ENCODE measurements around the gene CFAP97D2.
"Not testable (repeated sequence)": the region's sequence is repeated elsewhere in the genome, so short reads cannot be mapped to it uniquely, and the experiment has no call there.

The CFAP97D2 gene

DNA sequence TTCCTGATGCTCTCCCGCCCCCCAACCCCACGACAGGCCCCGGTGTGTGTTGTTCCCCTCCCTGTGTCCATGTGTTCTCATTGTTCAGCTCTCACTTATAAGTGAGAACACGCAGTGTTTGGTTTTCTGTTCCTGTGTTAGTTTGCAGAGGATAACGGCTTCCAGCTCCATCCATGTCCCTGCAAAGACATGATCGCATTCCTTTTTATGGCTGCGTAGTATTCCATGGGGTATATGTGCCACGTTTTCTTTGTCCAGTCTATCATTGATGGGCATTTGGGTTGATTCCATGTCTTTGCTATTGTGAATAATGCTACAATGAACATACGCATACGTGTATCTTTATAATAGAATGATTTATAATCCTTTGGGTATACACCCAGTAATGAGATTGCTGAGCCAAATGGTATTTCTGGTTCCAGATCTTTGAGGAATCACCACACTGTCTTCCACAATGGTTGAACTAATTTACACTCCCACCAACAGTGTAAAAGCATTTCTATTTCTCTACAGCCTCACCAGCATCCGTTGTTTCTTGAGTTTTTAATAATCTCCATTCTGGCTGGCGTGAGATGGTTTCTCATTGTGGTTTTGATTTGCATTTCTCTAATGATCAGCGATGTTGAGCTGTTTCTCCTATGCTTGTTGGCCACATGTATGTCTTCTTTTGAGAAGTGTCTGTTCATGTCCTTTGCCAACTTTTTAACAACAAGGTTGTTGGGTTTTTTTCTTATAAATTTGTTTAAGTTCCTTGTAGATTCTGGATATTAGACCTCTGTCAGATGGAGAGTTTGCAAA lies 20.0 kb upstream of the CFAP97D2 start:
- DNase-seq = not testable (repeated sequence)

DNA sequence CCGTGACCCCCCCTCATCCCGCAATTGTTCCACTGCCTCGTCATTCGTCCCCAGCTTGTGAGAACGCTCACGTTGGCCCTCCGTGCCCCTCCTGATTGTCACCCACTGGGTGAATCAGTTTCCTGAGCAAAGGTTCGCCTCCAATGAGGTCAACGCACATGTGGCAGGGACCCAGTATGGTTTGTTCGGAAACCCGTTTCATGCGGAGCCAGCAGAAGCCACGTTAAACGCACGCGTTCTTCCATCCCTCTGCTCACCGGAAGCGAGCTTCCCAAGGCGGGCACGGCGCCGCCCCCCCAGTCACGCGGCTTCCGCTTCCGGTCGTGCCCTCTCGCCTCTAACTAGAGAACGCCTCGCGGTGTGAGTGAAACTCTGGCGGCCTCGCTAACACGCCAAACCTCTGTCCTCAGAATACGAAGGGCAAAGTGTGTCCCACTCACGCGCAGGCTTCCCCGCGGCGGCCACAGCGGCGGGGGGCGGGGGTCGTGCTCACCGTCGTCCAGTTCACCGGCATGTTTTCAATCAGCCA lies 18.0 kb upstream of the CFAP97D2 start:
- DNase-seq = no peak

DNA sequence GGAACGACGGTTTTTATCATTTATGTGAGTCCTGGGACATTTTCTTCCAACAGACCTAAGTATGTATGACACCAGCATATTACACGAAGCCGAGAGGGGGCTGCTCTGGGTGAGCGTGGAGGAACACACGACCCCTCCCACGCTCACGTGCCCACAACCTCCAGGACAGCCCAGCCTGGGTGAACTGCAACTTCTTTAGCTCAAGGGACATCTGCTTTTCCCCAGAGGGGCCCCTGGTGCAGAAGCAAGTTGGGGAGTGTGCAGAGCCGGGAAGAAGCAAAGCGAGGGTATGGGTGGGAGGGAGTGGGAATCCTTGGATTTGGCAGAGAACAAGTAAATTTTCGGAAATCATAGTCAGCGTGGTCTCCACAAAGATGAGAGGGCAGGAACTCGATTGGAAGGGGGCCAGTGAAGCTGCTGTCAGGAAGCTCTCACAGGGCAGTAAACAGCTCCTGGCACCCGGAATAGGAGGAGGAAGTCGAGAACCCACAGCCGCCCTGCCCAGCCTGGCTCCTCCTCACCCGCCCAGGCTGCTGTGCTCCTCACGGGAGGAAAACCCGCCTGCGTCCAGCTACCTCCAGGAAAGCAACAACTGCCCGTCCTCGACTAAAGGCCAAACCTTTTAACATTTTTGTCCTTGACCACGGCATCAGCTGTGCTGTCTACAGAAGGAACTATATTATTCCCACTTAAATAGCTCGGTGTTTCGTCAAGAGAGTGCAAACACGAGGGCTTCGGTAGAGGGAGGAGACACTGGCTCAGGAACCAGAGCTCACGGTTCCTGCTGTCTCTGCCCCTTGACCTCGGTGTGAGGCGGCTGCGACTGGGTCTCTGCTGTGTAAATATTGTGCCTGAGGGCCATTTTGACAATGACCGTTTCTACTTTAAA lies 17.2 kb upstream of the CFAP97D2 start:
- DNase-seq = no peak

DNA sequence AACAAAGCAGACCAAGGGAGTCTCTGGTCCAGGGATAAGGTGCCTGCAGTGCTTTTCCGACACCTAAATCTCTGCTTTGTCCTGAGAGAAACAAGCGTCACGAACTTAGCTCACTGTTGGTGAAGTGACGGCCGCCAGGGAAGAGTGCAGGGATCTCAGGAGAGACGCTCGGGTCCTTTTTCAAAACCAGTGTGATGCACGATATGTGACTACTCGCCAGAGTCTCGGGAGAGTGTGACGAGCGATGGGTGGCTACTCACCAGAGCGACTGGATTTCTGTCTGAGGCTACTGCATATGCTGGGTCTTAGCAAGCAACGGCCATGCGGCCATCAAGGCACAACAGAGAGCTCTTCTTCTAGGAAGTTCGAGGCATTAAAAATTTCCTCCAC lies 16.5 kb upstream of the CFAP97D2 start:
- no peak for DNase-seq

DNA sequence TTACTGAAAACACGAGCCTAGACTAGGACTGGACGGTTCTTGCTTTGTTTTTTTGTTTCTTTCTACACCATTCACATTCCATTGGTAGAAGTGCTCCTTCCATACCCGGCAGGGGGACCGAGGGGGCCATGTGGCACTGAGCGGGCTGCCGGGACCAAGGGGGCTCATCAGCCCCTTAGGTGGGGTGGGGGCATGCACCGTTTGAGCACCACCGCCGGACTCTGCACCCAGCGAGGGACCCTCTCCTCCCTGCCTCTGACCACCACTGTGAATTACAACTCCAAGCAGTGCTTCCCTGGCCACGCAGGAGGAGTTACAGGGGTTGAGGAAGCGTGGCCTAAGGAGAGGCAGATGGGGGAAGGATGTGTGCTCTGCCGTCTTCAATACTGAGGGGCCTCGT lies 15.0 kb upstream of the CFAP97D2 start:
- DNase-seq = no peak

DNA sequence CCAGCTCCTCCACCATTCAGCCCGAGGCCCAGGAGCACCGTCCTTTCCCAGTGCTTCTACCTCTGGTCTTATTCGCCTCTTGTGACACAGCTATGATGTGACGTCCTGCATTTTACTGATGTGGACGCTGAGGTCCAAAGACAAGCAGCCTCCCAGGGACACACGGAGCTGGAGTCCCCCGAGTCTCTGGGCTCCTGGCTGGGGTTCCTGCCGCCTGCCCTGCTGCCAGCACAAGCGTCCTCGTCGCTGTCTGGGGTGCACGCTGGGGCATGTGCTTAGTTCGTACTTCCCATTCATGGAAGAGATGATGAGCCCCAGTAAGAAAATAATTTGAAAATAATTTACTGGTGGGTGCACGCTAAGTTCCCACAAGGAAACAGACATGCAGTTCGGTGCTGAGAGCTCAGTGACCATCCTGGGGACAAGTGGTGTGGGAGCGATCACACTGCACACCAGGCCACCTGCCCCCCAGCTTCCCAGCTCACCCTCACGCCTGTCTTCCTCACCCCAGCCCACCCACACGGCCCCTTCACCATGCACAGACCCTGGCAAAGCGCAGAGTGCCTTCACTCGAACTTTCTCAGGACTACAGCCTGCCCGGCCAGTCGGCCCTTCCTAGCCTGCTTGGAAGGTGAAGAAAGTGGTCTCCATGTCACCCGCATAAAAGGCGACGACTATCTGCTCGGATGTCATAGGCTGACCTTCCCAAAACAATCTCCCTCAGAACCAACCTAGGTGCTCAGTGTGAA lies 14.2 kb upstream of the CFAP97D2 start:
- DNase-seq = no peak

DNA sequence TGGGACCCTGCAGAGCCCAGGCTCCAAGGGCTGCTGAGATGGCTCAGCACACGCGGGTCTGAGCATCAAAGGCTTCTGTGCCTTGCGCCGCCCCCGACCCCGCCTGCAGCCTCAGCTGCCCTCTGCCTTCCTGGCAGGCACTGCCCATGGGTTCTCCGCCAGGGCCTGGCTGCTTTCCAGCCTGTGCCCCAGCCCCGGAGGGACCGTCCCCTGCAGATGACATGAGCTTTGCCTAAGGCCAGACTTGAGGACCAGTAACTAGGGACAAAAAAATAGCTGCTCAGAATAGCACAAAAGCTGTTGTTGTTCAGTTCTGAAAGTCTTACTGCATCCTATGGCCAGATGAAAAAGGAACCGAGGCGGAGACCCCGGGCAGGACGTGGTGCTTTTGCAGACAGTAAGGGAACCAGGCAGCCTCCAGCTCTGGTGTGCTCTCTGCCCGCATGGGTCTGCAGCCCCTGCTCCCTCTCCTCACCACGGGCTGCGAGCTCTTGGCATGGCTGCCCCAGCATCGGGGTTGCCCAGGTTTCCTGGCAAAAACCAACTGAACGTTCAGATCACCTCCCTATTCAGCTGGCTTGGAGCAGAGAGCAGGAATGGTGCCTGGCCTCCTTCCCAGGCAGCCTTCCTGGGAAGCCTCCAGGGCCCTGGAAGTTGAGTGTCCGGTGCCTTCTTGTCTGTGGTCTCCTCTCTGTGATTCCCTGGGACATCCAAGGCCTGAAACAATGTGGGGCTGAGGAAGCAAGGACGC lies 12.5 kb upstream of the CFAP97D2 start:
- no peak for DNase-seq

DNA sequence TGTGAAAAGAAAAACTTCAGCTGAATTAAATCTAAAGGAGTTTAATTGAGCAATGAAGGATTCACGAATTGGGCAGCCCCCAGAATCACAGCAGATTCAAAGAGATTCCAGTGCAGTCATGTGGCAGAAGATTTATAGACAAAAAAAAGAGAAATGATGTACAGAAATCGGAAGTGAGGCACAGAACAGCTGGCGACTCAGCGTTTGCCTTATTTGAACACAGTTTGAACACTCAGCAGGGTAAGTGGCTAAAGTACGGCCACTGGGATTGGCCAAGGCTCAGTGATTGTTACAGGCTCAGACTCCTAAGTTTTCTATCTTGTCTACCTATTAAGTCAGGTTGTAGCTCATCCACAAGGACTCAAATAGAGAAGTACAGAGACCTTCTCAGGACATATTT lies 11.6 kb upstream of the CFAP97D2 start:
- DNase-seq = no peak

DNA sequence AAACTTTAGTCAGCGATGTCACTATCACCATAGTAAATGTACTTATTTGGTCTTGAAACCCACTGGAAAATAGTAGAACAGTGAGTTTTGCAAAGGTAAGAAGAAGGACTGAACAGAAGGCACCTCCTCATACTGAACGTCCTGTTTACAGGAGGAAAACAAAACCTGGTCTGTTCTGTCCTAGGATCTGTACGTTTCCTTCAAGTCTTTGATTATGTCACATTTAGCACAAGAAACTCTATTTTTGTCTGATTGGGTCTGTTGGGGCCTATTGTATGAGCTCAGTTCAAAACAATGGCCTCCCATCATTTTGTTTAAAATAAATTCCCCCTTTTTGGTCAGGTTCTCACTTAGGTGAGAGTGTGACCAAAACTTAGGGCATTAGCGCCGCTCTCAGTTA lies 11.2 kb upstream of the CFAP97D2 start:
- DNase-seq = no peak

DNA sequence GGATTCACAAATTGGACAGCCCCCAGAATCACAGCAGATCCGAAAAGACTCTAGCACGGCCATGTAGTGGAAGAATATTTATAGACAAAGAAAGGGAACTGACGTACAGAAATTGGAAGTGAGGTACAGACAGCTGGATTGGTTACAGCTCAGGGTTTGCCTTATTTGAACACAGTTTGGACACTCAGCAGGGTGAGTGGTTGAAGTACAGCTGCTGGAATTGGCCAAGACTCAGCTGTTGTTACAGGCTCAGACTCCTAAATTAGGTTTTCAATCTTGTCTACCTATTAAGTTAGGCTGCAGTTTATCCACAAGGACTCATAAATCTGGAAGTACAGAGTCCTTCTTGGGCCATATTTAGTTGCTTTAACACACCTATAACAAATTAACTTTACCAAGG lies 5.8 kb upstream of the CFAP97D2 start:
- no peak for DNase-seq

DNA sequence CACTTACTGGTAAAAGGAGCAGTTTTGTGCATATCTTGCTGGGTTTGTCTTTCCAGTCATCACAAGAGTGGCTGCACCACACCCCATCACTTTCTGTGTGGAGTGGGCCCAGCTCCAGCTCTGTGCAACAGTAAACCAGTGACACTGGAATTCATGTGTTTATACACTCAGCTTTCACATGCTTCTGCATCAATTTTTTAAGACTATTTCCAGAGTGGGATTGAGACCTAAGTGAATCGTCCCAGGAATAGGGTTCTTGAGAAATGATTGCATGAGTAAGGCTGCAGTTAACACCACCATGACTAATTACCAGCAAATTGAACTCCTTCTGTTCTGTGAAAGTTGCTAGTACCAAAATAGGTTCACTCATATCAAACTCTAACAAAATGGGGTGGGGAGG lies 5.3 kb upstream of the CFAP97D2 start:
- no peak for DNase-seq

DNA sequence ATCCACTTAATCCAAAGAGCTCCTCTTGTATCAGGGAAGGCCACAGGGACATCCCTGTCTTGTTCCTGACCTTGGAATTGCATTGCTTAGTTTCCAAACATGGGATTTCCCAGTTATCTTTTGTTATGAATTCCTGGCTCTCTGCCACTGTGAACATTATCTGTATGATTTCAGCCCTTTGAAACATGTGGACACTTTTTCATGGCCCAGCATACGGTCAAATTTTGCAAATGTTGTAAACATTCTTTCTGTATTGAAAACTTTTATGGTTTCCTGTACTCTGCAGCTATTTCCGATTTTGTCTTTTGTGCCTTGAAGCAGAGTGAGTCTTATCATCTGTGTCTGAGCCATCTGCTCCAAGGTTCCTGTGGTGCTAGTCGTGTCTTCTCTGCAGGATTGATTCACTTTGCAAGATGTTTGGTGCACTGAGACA lies 4.5 kb upstream of the CFAP97D2 start:
- no peak for DNase-seq

DNA sequence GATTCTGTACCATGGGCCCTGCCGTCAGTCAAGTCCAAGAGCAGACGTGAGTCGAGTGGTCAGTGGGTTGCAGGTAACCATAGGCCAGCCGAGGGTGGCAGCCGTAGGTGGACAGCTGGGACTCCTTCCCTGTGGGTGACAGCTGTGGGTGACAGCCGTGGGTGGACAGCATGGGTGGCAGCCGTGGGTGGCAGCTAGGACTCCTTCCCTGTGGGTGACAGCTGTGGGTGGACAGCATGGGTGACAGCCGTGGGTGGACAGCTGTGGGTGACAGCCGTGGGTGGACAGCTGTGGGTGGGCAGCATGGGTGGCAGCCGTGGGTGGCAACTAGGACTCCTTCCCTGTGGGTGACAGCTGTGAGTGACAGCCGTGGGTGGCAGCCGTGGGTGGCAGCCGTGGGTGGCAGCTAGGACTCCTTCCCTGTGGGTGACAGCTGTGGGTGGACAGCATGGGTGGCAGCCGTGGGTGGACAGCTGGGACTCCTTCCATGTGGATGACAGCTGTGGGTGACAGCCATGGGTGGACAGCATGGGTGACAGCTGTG lies 2.6 kb upstream of the CFAP97D2 start:
- DNase-seq = peak; percentile 19

DNA sequence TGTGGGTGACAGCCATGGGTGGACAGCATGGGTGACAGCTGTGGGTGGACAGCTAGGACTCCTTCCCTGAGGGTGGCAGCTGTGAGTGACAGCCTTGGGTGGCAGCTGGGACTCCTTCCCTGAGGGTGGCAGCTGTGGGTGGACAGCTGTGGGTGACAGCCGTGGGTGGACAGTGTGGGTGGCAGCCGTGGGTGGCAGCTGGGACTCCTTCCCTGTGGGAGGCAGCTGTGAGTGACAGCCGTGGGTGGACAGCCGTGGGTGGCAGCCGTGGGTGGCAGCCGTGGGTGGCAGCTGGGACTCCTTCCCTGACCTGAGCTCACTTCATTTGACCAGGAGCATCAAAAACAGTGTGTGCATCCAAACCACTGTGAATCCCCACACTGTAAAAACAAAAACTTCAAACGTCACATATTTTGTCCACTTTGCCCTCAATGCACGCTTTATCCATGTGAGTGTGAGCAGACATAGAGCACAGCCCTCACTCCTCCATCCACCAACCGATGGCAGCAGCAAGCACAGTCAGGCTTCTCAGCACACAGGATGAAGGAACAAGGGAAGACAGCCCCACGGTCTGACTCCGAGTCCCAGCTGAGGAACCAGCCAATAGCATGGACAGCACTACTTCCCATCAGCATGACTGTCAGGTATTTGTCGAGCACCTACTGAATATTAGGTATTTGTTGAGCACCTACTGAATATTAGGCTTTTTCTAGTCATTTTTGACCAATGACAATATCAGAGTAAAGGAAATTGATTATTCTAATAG lies 1.6 kb upstream of the CFAP97D2 start:
- DNase-seq = no peak

DNA sequence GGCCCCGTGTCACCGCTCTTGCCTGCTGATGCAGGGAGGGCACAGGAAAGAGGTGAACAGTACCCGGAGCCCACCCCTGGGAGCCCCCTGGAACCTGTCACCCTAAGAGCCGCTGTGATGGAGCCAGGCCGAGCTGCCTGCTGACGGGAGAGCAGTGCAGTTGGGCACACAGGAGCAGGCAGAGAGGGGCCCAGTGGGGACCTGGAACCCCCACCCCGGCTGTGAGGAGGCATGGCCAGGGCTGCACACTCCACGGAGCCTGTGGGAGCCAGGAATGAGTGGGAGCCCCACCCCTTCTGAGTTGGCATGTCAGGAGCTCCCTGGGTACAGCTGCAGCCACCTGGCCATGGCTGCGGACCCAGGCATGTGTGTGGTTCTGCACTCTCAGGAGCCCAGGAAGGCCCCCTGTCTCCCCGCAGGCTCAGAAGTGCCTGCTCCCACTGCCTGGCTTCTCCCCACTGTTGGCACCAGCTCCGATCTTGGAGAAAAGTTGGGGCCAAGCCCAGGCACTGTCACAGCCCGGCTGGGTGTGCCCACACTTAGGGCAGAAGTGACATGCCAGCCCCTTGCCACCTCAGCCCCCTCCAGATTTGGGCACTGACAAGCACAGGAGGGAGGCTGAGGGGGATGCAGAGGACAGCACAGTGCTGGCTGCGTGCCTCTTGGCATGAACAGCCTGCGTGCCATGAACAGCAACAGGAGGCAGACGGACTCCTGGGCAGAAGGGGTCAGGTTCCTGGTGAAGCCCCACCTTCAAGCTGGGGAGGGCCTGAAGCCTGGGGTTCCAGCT lies 6.3 kb downstream of the CFAP97D2 start:
- no peak for DNase-seq

DNA sequence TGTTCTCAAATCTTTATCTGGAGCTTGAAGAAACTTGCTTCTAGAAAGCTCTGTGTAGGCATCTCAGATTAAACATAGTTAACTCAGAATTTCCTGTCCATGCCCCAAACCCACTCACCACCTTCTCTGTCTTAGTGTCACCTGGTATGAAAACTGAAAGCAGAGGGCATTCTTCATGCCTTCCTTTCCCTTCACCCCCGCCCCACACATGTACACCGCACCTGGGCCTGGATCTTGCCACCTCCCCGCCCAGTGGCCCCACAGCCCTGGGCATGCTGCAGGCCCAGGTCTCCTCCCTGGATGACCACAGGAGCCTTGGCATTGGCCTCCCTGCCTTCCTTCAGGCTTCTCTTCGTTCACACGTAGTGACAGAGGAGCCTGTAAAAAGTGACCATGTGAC lies 15.8 kb downstream of the CFAP97D2 start:
- no peak for DNase-seq

DNA sequence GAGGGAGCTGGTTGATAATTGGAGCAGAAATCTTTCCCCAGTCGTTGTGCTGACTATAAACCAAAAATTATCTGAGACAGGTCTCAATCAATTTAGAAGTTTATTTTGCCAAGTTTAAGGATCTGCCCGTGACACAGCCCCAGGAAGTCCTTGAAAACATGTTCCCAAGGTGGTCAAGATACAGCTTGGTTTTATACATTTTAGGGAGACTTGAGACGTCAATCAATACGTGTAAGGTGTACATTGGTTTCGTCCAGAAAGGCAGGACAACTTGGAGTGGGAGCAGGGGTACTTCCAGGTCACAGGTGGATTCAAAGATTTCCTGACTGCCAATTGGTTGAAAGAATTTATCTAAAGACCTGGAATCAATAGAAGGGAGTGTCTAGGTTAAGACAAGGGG lies 17.6 kb downstream of the CFAP97D2 start:
- DNase-seq = no peak

DNA sequence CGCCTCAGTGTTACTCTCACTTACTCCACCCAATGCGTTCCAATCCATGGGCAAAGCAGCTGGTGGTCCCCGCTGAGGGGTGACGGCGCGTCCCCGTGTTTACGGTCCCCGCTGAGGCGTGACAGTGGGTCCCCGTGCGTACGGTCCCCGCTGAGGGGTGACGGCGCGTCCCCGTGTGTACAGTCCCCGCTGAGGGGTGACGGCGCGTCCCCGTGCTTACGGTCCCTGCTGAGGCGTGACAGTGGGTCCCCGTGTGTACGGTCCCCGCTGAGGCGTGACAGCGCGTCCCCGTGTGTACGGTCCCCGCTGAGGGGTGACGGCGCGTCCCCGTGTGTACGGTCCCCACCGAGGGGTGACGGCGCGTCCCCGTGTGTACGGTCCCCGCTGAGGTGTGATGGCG lies 19.5 kb downstream of the CFAP97D2 start:
- no peak for DNase-seq

DNA sequence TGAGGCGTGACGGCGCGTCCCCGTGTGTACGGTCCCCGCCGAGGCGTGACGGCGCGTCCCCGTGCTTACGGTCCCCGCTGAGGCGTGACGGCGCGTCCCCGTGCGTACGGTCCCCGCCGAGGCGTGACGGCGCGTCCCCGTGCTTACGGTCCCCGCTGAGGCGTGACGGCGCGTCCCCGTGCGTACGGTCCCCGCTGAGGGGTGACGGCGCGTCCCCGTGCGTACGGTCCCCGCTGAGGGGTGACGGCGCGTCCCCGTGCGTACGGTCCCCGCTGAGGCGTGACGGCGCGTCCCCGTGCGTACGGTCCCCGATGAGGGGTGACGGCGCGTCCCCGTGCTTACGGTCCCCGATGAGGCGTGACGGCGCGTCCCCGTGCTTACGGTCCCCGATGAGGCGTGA lies 20.5 kb downstream of the CFAP97D2 start:
- DNase-seq = not testable (repeated sequence)

DNA sequence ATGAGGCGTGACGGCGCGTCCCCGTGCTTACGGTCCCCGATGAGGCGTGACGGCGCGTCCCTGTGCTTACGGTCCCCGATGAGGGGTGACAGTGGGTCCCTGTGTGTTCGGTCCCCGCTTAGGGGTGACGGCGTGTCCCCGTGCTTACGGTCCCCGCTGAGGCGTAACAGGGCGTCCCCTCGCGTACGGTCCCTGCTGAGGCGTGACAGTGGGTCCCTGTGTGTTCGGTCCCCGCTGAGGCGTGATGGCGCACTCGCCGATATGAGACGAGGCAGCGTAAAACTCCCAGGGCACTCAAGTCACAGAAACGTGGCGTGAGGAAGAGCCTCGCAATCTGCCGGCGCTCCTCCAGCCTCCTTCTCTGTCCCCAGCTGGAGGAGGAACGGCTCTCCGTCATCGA lies 20.9 kb downstream of the CFAP97D2 start:
- no peak for DNase-seq
